GM12873 (cell line): Measurements from ENCODE around the gene ASAP3.

ENCODE experiments used
- TF ChIP-seq, protein P1 (sequence below): IDR thresholded peaks from 2 replicates; pipeline ENCODE4 v1.5.1; 2012; ENCODE audit warnings: low read depth, mild to moderate bottlenecking, moderate library complexity, low read length, control low read depth; ENCODE audit not compliant: insufficient read depth; ENCODE audit errors: missing control alignments

The ASAP3 gene

DNA sequence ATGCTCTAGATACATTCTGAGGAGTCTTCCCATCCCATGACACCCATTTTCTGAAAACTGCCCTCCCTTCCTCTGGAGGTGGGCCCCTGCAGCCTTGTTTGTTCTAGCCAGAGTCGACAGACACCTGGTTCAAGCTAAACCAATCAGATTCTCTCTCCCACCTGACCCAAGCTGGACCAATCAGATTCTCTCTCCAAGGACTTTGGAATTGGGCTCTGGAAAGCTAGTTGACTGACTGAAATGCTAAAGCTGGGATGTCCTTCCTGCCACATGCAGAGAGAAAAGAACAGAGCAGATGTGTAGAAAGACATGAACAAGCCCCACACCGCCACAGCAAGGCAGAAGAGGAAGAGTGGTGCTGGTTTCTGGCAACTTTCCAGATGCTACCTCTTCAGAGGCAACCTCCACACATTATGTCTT is 24.6 kb downstream of the ASAP3 start:
- TF ChIP-seq, protein P1, sequence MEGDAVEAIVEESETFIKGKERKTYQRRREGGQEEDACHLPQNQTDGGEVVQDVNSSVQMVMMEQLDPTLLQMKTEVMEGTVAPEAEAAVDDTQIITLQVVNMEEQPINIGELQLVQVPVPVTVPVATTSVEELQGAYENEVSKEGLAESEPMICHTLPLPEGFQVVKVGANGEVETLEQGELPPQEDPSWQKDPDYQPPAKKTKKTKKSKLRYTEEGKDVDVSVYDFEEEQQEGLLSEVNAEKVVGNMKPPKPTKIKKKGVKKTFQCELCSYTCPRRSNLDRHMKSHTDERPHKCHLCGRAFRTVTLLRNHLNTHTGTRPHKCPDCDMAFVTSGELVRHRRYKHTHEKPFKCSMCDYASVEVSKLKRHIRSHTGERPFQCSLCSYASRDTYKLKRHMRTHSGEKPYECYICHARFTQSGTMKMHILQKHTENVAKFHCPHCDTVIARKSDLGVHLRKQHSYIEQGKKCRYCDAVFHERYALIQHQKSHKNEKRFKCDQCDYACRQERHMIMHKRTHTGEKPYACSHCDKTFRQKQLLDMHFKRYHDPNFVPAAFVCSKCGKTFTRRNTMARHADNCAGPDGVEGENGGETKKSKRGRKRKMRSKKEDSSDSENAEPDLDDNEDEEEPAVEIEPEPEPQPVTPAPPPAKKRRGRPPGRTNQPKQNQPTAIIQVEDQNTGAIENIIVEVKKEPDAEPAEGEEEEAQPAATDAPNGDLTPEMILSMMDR = no peak

DNA sequence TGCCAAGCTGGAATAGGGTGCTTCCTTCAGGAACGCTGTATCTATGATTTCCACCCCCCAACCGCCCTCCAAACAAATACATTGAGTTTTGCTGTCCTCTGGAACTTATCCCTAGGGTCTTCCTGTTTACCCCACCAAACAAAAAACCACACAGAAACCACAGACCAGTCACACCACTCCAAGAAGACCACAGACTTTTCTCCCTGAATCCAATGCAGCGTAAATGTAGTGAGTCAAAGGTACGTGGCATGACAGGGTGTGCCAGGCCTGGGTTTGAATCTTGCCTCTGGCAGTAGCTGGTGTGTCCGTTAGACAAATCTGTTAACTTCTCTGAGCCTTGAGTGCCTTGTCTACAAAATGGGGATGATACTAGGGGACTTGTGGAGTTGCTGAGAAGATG is 27.8 kb downstream of the ASAP3 start:
- TF ChIP-seq, protein P1 = no peak

GRCh38 chr1:23453455-23454000 is 30.5 kb downstream of the ASAP3 start:
- TF ChIP-seq, protein P1 = no peak

DNA sequence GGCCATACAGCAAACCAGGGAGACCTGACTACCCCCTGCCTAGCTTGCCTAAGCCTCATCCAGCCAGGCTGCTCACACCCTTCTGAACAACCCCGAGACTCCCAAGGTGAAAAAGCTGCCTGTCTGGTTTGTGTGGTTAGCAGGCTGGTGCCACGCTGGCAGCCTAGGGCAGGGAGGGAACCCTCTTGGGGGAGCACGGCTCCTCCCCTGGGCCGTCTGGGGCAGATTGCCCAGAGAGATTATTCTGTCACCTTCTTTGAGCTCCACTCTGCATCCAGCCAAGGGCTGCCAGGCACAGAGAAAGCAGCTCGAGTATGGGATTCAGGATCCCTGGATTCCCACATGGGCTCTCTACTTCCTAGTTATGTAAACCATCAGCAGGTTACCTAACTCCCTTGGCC is 32.0 kb downstream of the ASAP3 start:
- TF ChIP-seq, protein P1 = no peak

GRCh38 chr1:23451441-23451840 is 32.5 kb downstream of the ASAP3 start:
- TF ChIP-seq, protein P1 = no peak

- TF ChIP-seq, protein P1 = no peak
Measured at GRCh38 chr1:23450894-23451293, 33.1 kb downstream of the ASAP3 start.

DNA sequence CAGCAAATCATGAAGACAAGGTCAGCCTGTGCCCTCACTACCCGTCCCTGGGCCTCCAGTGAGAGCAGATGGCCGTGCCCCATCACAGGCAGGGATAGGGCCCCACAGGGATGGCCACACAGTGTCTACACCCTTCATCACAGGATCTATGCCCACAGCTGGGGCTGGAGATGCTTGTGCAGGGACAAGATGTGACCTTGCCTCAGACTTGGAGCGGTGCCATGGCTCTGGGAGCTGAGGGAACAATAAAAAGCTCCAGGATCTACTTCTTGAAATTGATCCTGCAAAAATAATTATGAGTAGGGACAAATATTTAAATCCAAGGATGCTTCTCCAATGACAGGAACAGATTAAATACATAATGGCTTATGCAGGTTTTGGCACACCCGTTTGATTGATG is 34.0 kb downstream of the ASAP3 start:
- TF ChIP-seq, protein P1 = no peak
